LNCAP (cell line): ENCODE data around the gene MGME1.

Experiments used
- TF ChIP-seq, protein P1 (sequence below): fragments of 450-650 bp; IDR thresholded peaks from 2 replicates; pipeline ENCODE4 v1.5.1; 2017; ENCODE audit warnings: mild to moderate bottlenecking

Gene MGME1

DNA sequence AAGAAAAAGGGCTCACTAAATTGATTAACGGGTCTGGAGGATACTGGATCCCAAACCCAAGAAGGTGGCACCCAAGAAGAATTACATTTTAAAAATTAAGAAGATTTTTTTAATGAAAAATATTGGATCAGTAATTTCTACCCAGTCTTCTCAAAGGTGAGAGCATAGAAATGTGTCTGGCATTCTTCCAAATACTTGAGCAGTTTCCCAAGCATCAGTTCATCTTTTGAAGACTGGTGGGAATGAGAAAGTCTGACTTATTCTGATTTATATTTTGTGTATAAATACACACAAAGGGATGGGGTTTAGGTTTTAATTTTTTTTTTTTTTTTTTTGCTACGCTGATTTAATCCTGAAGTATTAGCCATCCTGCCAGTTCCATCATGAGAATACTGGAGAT is 3.3 kb downstream of the MGME1 start:
- TF ChIP-seq, protein P1, sequence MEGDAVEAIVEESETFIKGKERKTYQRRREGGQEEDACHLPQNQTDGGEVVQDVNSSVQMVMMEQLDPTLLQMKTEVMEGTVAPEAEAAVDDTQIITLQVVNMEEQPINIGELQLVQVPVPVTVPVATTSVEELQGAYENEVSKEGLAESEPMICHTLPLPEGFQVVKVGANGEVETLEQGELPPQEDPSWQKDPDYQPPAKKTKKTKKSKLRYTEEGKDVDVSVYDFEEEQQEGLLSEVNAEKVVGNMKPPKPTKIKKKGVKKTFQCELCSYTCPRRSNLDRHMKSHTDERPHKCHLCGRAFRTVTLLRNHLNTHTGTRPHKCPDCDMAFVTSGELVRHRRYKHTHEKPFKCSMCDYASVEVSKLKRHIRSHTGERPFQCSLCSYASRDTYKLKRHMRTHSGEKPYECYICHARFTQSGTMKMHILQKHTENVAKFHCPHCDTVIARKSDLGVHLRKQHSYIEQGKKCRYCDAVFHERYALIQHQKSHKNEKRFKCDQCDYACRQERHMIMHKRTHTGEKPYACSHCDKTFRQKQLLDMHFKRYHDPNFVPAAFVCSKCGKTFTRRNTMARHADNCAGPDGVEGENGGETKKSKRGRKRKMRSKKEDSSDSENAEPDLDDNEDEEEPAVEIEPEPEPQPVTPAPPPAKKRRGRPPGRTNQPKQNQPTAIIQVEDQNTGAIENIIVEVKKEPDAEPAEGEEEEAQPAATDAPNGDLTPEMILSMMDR: no peak

DNA sequence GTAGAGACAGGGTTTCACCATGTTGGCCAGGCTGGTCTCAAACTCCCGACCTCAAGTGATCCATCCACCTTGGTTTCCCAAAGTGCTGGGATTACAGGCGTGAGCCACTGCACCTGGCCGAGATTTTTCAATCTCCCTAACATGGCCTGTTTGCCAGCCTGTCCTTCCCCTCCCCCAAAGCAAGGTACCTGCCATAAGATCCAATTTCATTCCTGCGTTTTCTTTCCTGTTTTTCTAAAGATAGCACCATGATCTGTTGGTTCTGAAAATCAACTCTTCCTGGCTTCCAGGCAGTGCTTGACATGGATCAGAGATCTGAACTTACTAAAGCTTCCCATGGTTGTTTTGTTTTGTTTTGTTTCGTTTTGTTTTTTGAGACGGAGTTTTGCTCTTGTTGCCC is 7.5 kb downstream of the MGME1 start:
- TF ChIP-seq, protein P1: no peak

DNA sequence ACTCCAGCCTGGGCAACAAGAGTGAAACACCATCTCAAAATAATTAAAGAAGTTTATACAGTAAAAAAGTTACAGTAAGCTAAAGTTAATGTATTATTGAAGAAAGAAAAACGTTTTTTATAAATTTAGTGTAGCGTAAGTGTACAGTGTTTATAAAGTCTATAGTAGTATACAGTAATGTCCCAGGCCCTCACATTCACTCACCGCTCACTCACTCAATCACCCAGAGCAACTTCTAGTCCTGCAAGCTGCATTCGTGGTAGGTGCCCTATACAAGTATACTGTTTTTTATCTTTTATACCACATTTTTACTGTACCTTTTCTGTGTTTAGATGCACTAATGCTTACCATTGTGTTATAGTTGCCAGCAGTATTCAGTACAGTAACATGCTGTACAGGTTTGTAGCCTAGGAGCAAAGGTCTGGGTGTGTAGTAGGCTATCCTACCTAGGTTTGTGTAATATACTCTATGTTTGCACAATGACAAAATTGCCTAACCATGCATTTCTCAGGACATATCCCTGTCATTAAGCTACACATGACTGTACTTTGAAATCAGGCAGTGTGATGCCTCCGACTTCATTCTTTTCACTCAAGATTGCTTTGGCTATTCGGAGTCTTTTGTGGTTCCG is 16.7 kb downstream of the MGME1 start:
- TF ChIP-seq, protein P1: no peak

DNA sequence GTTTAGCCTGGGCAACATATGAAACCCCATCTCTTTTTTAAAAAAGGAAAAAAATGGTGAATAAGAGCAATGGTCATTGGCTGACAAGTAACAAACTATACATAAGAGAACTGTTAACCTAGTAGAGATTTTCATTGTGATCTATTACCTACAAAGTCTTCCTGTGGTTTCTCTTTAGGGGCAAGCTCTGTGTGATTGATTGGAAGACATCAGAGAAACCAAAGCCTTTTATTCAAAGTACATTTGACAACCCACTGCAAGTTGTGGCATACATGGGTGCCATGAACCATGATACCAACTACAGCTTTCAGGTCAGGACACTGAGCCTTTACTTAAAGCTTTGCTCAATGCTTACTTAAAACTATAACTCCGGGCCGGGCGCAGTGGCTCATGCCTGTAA is 19.2 kb downstream of the MGME1 start:
- TF ChIP-seq, protein P1: no peak

DNA sequence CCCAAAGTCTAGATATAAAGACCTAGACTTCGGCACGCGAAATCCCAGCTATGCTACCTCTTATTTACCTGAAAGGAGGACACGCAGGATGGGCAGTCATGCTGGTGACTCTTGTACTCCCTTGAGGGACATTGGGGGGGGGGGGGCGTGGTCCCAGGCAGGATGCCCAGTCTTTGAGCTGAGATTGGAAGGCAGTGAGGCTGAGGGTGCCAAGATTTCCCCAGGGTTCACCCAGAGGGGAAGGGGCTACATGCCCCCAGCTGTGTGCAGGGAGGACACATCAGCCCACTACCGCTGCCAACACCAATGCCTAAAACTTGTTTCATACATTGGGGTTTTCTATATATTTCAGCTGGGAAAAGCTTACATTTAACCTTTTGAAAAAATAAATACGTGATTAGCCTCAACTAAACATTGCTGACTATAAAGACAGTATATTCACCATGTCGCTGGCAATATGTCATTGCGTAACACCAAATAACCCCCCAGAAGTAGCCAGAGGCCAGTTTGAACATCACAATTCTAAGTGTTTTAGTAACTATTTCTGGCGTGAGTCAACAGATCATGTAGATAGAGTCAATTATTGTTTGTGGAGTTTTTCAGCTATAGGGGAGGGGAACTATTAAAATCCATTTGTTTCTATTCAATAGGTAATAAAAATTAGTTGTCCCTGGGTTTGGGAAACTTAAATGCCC is 21.6 kb downstream of the MGME1 start:
- TF ChIP-seq, protein P1: no peak

DNA sequence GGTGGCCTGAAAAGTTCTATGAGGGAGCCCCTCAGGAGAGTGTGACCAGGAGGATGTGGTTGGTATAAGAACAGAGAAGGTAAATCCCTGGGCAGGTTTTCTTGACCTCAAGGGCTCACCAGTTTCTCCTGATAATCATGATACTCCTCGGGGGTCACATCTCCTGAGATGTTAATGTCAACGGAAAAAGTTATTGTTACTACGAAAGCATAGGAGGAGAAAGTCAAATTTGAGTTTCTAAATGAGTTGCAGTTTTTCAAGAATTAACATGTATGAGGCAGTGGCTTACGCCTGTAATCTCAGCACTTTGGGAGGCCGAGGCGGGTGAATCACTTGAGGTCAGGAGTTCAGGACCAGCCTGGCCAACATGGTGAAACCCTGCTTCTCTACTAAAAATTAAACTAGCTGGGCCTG is 23.4 kb downstream of the MGME1 start:
- TF ChIP-seq, protein P1: no peak

DNA sequence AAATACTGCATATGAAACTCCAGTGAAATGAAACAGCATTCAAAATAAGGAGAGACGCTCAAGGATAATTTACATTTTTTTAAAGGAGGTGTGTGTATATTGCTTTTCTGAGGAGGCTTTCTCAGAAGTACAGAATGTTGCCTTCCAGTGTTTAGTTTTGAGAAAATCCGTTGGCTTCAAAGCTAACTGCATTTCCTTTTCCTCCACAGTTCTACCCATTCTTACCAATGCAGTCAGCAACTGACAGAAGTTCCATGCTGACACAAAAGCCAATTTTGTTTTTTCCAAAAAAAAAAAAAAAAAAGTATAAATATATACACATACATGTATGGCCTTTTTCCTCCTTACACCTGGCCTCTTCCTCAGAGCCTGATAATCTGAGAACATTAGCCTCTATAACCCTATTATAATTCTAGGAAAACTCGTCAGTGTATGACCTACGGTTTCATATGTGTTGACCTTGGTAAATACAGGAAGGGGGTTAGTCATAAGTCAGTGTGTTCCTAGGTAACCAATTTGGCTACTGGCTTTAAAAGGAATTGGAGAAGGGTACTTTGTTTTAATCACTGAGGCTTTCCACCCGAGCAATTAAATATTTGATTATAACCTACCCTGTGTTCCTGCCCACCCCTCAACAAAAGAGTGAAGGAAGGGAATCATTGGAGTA is 24.2 kb downstream of the MGME1 start:
- TF ChIP-seq, protein P1: no peak
